ENCODE data around the gene ADARB1. TPM values are rescaled to one million over a fixed set of nuclear protein-coding genes. Genes with fewer than 3 reads are reported as not detected.

Gene ADARB1
- total RNA-seq, 2 experiments from 2014 or later, result 59.1 to 59.6 TPM

GRCh38 chr21:45054927-45055612 is 19.3 kb upstream of the ADARB1 start:
- CTCF ChIA-PET, result interaction anchor here (1.2 kb wide), 1 partner anchor 73 kb away, joined by 4 read pairs; no protein-coding TSS in a partner anchor
- H3K4me3 Mint-ChIP-seq, result no peak overlapping the region
- H3K27ac Mint-ChIP-seq, result no peak overlapping the region
- H3K27me3 Mint-ChIP-seq, result peaks cover 31% of the 10 kb centered on the region
- H3K4me1 Mint-ChIP-seq, result no peaks in the 10 kb centered on the region
- POLR2A ChIA-PET, result interaction anchor here (0.6 kb wide), 1 partner anchor 12 kb away, joined by 3 read pairs; no protein-coding TSS in a partner anchor
- no peaks in the 10 kb centered on the region for H3K36me3 Mint-ChIP-seq (ENCODE audit: low read depth)
- DNase-seq, result no peak
- H3K9me3 Mint-ChIP-seq, result no peaks in the 10 kb centered on the region

- POLR2A ChIA-PET, result no interaction called here
- no peaks in the 10 kb centered on the region for H3K9me3 Mint-ChIP-seq
- peaks cover 27% of the 10 kb centered on the region for H3K27me3 Mint-ChIP-seq
- H3K36me3 Mint-ChIP-seq (ENCODE audit: low read depth), result no peaks in the 10 kb centered on the region
- H3K4me1 Mint-ChIP-seq, result no peaks in the 10 kb centered on the region
- H3K4me3 Mint-ChIP-seq, result no peak overlapping the region
- DNase-seq, result no peak
- H3K27ac Mint-ChIP-seq, result no peak overlapping the region
- CTCF ChIA-PET, result no interaction called here
Observed at GRCh38 chr21:45055861-45056260, 18.5 kb upstream of the ADARB1 start.

GRCh38 chr21:45056296-45056904 is 18.0 kb upstream of the ADARB1 start:
- Mint-ChIP-seq H3K4me3 (no peak overlapping the region), H3K9me3 (no peaks in the 10 kb centered on the region), H3K27me3 (peaks cover 30% of the 10 kb centered on the region), H3K4me1 (no peaks in the 10 kb centered on the region), H3K27ac (no peak overlapping the region), H3K36me3 (ENCODE audit: low read depth) (no peaks in the 10 kb centered on the region)
- POLR2A ChIA-PET, result no interaction called here
- no peak for DNase-seq
- CTCF ChIA-PET, result no interaction called here

- no peak for DNase-seq
- ChIA-PET POLR2A (no interaction called here), CTCF (no interaction called here)
- no peak overlapping the region for H3K27ac Mint-ChIP-seq
- peaks cover 31% of the 10 kb centered on the region for H3K27me3 Mint-ChIP-seq
- H3K4me3 Mint-ChIP-seq, result no peak overlapping the region
- no peaks in the 10 kb centered on the region for H3K4me1 Mint-ChIP-seq
- no peaks in the 10 kb centered on the region for H3K9me3 Mint-ChIP-seq
- H3K36me3 Mint-ChIP-seq (ENCODE audit: low read depth), result no peaks in the 10 kb centered on the region
Observed at GRCh38 chr21:45056917-45057560, 17.3 kb upstream of the ADARB1 start.

GRCh38 chr21:45057886-45058285 is 16.5 kb upstream of the ADARB1 start:
- Mint-ChIP-seq H3K4me1 (no peaks in the 10 kb centered on the region), H3K27ac (no peak overlapping the region), H3K27me3 (peaks cover 34% of the 10 kb centered on the region), H3K4me3 (no peak overlapping the region), H3K36me3 (ENCODE audit: low read depth) (no peaks in the 10 kb centered on the region), H3K9me3 (no peaks in the 10 kb centered on the region)
- POLR2A ChIA-PET, result no interaction called here
- DNase-seq, result no peak
- CTCF ChIA-PET, result no interaction called here

GRCh38 chr21:45059121-45059520 is 15.3 kb upstream of the ADARB1 start:
- CTCF ChIA-PET, result interaction anchor here (0.7 kb wide), 1 partner anchor 9 kb away, joined by 3 read pairs; no protein-coding TSS in a partner anchor
- DNase-seq, result no peak
- POLR2A ChIA-PET, result no interaction called here
- Mint-ChIP-seq H3K27ac (no peak overlapping the region), H3K36me3 (ENCODE audit: low read depth) (no peaks in the 10 kb centered on the region), H3K4me1 (no peaks in the 10 kb centered on the region), H3K9me3 (no peaks in the 10 kb centered on the region), H3K27me3 (peaks cover 28% of the 10 kb centered on the region), H3K4me3 (no peak overlapping the region)

- ChIA-PET POLR2A (no interaction called here), CTCF (no interaction called here)
- DNase-seq, result no peak
- H3K4me3 Mint-ChIP-seq, result no peak overlapping the region
- no peaks in the 10 kb centered on the region for H3K9me3 Mint-ChIP-seq
- no peaks in the 10 kb centered on the region for H3K36me3 Mint-ChIP-seq (ENCODE audit: low read depth)
- no peaks in the 10 kb centered on the region for H3K4me1 Mint-ChIP-seq
- peaks cover 25% of the 10 kb centered on the region for H3K27me3 Mint-ChIP-seq
- no peak overlapping the region for H3K27ac Mint-ChIP-seq
Observed at GRCh38 chr21:45060089-45060488, 14.3 kb upstream of the ADARB1 start.

- peaks cover 28% of the 10 kb centered on the region for H3K27me3 Mint-ChIP-seq
- H3K27ac Mint-ChIP-seq, result no peak overlapping the region
- no peaks in the 10 kb centered on the region for H3K36me3 Mint-ChIP-seq (ENCODE audit: low read depth)
- no peak for DNase-seq
- no peaks in the 10 kb centered on the region for H3K9me3 Mint-ChIP-seq
- H3K4me1 Mint-ChIP-seq, result no peaks in the 10 kb centered on the region
- POLR2A ChIA-PET, result interaction anchor here (1.3 kb wide), 1 partner anchor 10 kb away, joined by 3 read pairs; no protein-coding TSS in a partner anchor
- H3K4me3 Mint-ChIP-seq, result no peak overlapping the region
- CTCF ChIA-PET, result no interaction called here
Observed at GRCh38 chr21:45060675-45061311, 13.6 kb upstream of the ADARB1 start.

- H3K36me3 Mint-ChIP-seq (ENCODE audit: low read depth), result no peaks in the 10 kb centered on the region
- H3K4me3 Mint-ChIP-seq, result no peak overlapping the region
- peaks cover 27% of the 10 kb centered on the region for H3K27me3 Mint-ChIP-seq
- POLR2A ChIA-PET, result no interaction called here
- CTCF ChIA-PET, result no interaction called here
- no peak overlapping the region for H3K27ac Mint-ChIP-seq
- H3K4me1 Mint-ChIP-seq, result no peaks in the 10 kb centered on the region
- H3K9me3 Mint-ChIP-seq, result no peaks in the 10 kb centered on the region
- DNase-seq, result no peak
Observed at GRCh38 chr21:45064091-45064490, 10.3 kb upstream of the ADARB1 start.

- ChIA-PET CTCF (no interaction called here), POLR2A (no interaction called here)
- H3K36me3 Mint-ChIP-seq (ENCODE audit: low read depth), result no peaks in the 10 kb centered on the region
- peaks cover 27% of the 10 kb centered on the region for H3K27me3 Mint-ChIP-seq
- no peak for DNase-seq
- H3K4me3 Mint-ChIP-seq, result no peak overlapping the region
- no peaks in the 10 kb centered on the region for H3K4me1 Mint-ChIP-seq
- no peaks in the 10 kb centered on the region for H3K9me3 Mint-ChIP-seq
- H3K27ac Mint-ChIP-seq, result no peak overlapping the region
Observed at GRCh38 chr21:45064618-45065399, 9.6 kb upstream of the ADARB1 start.

- Mint-ChIP-seq H3K9me3 (no peaks in the 10 kb centered on the region), H3K27ac (no peak overlapping the region), H3K27me3 (peaks cover 18% of the 10 kb centered on the region), H3K4me1 (no peaks in the 10 kb centered on the region), H3K4me3 (no peak overlapping the region), H3K36me3 (ENCODE audit: low read depth) (no peaks in the 10 kb centered on the region)
- DNase-seq, result no peak
- CTCF ChIA-PET, result interaction anchor here (0.6 to 1.1 kb wide), 4 partner anchors 8 to 72 kb away, joined by 3 read pairs; no protein-coding TSS in a partner anchor
- POLR2A ChIA-PET, result interaction anchor here (1.3 kb wide), 1 partner anchor 11 kb away, joined by 5 read pairs; no protein-coding TSS in a partner anchor
Observed at GRCh38 chr21:45067462-45068285, 6.7 kb upstream of the ADARB1 start.

- CTCF ChIA-PET, result interaction anchor here (2.3 kb wide), 1 partner anchor 68 kb away, joined by 5 read pairs; no protein-coding TSS in a partner anchor
- Mint-ChIP-seq H3K36me3 (ENCODE audit: low read depth) (peaks cover 3% of the 10 kb centered on the region), H3K27me3 (peaks cover 18% of the 10 kb centered on the region), H3K27ac (no peak overlapping the region), H3K4me3 (no peak overlapping the region), H3K9me3 (no peaks in the 10 kb centered on the region), H3K4me1 (peaks cover 4% of the 10 kb centered on the region)
- no peak for DNase-seq
- POLR2A ChIA-PET, result interaction anchor here (1.6 kb wide), 1 partner anchor 34 kb away, joined by 3 read pairs; no protein-coding TSS in a partner anchor
Observed at GRCh38 chr21:45069085-45069484, 5.3 kb upstream of the ADARB1 start.
